SK-N-DZ (cell line): Measurements from ENCODE around the gene TPST1.
"Not testable (repeated sequence)": the region's sequence is repeated elsewhere in the genome, so short reads cannot be mapped to it uniquely, and the experiment has no call there.

Experiments
- DNase-seq: peaks from one replicate; pipeline ENCODE4 v3.0.0-alpha.2; 2015; ENCODE audit warnings: low spot score
- small RNA-seq, 2 experiments: library from RNA; depleted of rRNA; stranded (forward); fragments of <200 nt; gene quantifications; one replicate each; pipeline ENCODE3, GENCODE V24; 2014

TPST1 gene

DNA sequence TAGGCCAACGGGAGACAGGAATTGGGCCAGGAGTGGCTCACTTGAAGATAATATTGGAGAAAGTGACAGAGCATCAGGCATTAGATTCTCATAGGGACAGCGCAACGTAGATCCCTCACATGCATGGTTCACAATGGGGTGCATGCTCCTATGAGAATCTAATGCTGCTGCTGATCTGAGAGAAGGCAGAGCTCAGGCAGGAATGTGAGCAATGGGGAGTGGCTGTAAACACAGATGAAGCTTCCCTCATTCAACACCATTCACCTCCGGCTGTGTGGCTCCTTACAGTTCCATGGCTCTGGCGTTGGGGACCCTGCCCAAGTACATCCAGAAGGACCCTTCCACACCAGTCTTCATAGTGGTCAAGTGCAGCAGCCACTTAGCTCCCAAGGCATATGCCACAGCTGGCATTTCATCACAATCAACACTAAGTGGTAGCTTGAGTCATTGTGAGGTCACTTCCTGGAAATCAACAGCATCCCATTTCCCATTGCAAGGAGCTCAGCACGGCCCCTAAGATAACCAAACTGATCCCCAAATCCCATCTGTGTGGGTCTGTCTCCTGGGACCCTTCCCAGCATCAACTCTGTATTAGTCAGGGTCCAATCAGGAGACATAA, 174.5 kb downstream of the TPST1 start:
- DNase-seq, result no peak

DNA sequence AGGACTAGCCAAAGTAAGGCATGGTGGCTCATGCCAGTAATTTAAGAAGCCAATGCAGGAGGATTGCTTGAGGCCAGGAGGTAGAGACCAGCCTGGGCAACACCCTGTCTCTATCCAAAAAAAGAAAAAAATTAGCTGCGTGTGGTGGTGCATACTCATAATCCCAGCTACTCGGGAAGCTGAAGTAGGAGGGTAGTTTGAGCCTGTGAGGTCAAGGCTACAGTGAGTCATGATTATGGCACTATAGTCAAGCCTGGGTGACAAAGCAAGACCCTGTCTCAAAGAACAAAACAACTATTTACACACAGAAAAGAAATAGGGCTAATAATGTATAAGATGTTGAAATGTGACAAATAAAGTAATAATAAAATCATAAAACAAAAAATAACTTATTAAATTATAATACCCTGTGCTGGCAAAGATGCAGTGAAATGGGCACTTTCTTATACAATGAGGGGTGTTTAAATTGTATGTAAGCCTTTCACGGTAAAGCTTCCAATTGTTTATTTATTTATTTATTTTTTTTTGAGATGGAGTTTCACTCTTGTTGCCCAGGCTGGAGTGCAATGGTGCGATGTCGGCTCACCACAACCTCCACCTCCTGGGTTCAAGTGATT, 175.2 kb downstream of the TPST1 start:
- DNase-seq, result no peak

DNA sequence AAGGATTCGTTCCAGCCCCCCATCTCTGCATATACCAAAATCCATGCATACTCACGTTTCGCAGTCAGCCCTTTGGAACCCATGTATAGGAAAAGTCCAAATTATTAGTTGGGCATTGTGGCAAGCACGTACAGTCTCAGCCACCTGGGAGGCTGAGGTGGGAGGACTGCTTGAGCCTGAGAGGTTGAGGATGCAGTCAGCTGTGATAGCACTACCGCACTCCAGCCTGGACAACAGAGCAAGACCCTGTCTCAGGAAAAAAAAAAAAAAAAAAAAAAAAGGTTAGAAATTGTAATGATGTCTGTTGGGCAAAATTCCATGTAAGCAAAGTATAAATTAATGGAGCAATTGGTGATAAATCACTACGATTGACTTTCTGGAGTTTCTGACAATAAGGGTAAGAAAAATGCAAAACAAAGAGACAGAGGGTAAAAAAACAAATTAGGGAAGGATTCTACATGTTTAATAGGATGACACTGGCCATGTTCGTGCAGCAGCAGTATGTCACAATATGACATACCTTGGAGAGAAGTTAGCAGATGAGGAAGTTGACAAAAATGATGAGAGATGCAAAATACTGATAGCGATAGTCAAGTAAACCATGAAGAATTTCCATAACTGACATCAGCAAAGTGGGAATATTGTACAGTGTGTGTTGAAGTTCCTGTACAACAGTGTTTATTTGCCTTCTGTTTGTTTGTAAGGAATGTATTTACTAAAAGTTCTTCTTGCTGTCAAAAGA, 177.2 kb downstream of the TPST1 start:
- DNase-seq, result not testable (repeated sequence)

DNA sequence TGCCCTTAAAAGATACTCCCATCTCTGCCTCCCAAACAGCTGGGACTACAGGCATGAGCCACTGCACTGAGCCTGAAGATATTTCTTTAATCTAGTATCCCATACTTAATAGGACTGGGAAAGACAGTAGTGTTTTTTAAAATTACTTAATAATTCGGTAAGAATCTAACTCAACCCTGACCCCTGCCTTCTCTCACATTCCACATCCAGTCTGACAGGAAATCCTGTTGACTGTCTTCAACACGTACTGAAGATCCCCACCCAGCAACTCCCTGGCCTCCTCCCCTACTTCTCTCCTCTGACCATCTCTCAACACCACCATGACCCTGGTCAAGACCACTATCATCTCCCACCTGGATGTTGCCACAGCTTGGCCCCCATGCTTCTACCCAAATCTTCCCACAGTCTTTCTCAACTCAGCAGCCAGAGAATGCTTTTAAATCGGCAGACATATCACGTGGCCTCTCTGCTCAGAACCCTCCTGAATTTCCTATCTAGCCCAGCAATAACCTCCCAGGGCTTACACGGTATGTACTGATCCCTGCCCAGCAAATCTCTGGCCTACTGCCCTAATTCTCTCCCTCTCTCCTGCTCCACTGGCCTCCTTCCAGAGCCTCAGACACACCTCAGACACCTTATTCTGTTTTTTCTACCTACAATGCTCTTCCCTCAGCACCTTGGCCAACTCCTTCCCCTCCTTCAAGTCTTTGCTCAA, 180.2 kb downstream of the TPST1 start:
- DNase-seq, result not testable (repeated sequence)

DNA sequence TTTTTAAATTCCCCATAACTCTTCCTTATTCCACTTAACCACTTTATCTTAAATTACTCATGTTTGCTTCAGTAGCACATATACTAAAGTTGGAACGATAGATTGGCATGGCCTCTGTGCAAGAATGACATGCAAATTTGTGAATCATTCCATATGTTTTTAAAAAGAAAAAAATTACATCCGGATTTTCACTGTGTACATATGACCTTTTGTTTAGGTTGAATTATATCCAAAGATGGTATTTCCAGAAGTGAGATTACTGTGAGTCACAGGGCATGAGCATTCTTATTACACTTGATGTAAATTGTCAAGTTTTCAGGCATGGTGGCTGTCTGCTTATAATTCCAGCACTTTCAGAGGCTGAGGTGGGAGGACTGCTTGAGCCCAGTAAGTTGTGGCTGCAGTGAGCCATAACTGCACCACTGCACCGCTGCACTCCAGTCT, 190.0 kb downstream of the TPST1 start:
- DNase-seq, result not testable (repeated sequence)

DNA sequence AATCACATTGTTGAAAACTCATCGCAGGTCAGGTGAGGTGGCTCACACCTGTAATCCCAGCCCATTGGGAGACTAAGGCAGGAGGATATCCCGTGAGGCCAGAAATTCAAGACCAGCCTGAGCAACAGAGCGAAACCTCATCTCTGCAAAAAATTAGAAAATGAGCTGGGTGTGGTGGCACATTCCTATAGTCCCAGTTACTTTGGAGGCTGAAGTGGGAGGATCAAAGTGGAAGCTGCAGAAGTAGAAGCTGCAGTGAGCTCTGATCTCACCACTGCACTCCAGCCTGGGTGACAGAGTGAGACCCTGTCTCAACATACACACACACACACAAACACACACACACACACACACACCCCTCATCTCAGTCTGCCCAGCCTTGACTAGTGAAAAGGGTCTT, 190.9 kb downstream of the TPST1 start:
- DNase-seq, result not testable (repeated sequence)

DNA sequence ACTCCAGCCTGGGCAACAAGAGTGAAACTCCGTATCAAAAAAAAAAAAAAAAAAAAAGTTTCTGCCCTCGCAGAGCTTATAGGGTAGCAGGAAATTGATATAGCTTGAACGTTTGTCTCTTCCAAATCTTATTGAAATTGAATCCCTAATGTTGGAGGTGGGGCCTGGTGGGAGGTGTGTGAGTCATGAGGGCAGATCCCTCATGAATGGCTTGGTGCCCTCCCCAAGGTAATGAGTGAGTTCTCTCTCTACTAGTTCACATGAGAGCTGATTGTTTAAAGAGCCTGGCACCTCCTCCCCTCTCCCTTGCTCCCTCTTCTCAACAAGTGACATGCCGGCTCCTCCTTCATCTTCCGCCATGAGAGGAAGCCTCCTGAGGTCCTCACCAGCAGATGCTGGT, 193.7 kb downstream of the TPST1 start:
- DNase-seq, result not testable (repeated sequence)

DNA sequence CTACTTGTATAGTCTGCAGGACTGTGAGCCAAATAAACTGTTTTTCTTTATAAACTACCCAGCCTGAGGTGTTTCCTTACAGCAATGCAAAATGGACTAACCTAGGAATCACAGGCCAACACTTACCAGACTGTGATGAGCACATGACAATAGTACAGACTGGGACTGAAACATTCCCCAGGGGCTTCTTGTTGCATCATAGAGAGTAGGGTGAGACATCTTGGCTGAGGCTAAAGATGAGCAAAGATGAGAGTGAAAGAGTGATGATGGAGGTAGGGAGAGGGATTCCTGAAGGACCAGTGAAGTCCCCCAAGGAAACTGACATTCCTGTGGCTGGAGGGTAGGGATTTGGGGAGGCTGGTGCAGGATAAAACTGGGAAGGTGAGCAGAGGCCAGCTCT, 194.4 kb downstream of the TPST1 start:
- DNase-seq, result no peak

DNA sequence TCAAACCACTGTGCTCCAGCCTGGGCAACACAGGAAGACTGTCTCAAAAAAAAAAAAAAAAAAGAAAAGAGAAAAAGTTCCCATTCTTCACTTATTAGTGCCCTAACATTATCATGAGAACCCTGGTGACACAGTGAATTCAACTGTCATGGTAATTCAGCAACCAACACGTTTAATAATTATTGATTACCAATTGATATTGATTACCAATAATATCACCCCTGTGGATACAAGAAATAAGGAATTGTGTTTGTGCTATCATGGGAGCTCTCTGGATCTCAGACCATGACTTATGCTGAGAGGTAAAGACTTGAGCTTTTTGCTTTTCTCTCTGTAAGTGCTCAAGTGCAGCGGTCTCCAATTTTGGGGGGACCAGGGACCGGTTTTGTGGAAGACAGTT, 195.3 kb downstream of the TPST1 start:
- no peak for DNase-seq

DNA sequence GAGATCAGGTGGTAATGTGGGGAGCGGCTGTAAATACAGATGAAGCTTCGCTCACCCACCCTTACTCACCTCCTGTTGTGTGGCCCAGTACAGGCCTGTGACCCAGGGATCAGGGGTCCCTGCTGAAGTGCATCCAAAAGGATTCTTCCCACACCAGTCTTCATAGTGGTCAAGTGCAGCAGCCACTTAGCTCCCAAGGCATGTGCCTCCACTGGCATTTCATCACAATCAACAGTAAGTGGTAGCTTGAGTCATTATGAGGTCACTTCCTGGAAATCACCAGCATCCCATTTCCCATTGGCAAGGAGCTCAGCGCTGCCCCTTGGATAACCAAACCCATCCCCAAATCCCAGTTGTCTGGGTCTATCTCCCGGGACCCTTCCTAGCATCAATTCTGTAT, 196.0 kb downstream of the TPST1 start:
- DNase-seq, result not testable (repeated sequence)

DNA sequence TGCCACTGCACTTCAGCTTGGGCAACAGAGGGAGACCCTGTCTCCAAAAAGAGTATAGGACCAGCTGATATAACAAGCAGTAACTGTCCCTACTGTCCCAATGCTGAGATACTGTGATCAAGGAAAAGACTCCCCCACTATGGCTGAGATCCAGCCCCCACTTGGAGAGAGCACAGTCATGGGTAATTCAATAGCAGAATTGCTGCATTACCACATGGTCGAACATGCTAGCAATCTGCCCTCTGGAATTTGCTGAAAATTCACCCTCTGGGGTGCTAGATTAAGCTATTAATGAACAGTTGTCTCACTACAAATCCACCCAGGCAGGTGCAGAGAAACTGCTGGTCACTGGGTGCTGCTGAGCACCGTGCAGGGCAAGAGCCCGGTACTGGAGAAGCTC, 196.8 kb downstream of the TPST1 start:
- DNase-seq, result not testable (repeated sequence)

DNA sequence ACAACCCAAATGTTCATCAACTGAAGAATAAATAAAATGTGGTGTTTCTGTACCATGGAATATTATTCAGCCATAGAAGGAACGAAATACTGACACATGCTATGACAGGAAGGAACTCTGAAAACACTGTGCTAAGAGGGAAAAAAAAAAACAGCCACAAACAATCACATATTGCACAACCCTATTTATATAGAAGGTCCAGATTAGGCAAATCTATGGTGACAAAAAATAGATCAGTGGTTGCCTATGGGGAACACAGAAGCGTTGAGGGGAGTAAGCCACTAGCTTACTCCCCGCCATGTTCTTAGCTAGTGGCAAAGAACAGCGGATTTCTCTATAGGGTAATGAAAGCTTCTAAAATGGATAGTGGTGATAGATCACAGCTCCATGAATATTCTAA, 198.4 kb downstream of the TPST1 start:
- DNase-seq, result no peak

DNA sequence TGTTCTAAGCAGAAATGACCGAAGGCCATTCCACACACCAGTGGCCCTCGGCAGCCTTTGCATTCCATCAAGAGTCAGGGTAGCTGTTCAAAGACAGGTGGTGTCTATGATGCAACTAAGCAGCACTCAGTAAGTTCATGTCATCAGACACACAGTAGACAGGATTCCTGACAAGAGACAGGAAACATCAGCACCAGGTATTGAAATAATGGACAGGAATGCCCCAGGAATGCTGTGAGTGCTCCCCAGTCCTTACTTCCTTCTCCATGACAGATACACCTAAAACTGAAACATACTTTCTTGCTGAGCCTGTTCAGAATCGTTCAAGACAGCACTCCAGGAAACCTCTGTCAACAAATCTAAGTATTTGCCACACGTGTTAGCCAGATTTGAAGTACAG, 204.4 kb downstream of the TPST1 start:
- no peak for DNase-seq

Small RNA genes lying within 50 kb of the gene (small RNA-seq; reads per million reads assigned to genes)
- gene RNU6-313P, result 0 reads per million in 2 experiments
